Hippocampal formation (tissue), 2 donors: ENCODE measurements around the gene TOX4.

ENCODE experiments used
- DNase-seq, 2 donors: peaks; one replicate each; lab custom pipeline; 2025; lab: John Stamatoyannopoulos, UW

Gene TOX4

DNA sequence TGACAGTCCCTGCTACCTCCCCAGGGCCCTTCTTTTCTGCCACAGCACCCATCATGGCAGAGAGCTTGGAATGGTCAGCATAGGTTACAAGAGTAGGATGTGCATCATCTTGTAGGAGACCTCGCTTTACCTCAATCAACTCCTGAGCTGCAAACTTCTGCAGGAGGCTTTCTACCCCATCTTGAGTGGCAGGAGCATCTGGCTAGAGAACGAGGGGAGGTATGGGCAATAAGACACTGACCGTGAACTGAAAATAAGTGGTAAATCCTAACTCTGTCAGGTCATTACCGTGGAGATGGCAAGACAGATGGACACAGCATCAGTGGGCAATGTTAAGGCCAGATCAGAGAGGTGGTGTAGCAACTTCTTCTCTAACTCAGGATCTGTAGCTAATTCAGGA, 26.4 kb downstream of the TOX4 start:
- DNase-seq: no peak

- no peak for DNase-seq
Measured at GRCh38 chr14:21505012-21505553, 28.1 kb downstream of the TOX4 start.

DNA sequence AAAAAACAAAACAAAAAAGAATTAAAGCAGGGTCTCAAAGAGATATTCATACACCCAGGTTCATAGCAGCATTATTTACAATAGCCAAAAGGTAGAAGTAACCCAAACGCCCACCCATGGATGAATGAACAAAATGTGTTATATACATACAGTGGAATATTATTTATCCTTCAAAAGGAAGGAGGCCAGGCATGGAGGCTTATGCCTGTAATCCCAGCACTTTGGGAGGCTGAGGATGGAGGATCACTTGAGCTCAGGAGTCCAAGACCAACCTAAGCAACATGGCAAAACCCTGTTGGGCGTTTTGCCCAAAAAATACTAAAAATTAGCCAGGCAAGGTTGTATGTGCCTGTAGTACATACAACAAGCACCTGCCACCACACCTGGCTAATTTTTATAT, 29.6 kb downstream of the TOX4 start:
- DNase-seq: no peak

DNA sequence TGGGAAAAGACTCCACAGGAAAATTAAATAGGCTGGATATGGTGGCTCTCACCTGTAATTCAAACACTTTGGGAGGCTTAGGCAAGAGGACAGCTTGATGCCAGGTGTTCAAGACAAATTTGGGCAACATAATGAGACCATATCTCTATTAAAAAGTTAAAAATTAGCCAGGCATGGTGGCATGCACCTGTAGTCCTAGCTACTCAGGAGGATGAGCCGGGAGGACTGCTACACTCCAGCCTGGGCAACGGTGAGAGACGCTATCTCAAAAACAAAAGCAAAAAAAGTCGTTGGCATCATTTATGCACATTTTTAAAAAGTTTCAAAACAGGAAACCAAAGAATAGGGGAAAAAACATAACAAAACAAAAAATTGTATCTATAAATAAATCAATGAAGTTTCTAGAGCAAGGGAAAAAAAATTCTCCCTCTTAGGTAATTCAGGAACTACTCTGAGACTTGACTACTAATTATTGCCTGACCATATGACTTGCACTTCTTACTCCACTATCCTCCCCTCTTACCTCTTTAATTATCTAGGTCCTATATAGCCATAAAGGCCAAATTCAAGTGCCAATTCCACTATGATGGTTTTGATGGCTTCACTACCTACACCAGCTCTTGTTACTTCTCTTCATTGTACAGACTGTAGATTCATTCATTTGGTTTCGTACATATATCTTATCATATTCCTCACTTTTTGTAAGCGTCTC, 32.6 kb downstream of the TOX4 start:
- DNase-seq: no peak

GRCh38 chr14:21510735-21511657, 34.0 kb downstream of the TOX4 start, which contains the start of gene METTL3:
METTL3 (minus strand) TSS chr14:21511340; CDS start chr14:21511223, 117 bp downstream.
- peak; percentile 97 to 99 for DNase-seq

DNA sequence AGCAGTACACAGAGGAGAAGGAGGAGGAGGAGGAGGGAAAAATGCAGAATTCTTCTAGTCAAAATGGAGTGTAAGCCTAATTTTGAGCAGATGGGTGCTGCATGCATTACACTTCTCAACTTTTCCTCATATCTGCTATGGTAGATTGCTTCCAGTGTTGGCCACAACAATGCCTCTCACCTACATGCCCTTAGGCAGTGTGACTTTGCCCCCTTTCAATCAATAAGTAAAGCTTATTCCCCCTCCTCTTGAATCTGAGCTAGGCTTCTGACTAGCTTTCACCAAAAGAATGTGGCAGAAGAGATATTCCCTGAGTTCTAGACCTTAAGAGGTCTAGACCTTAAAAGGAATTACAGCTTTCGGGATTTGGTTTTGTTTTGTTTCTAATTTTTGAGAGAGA, 37.3 kb downstream of the TOX4 start:
- no peak for DNase-seq

- no peak for DNase-seq
Measured at GRCh38 chr14:21518725-21519124, 41.7 kb downstream of the TOX4 start.

- DNase-seq: no peak
Measured at GRCh38 chr14:21520767-21521166, 43.8 kb downstream of the TOX4 start.

- no peak for DNase-seq
Measured at GRCh38 chr14:21521501-21521900, 44.5 kb downstream of the TOX4 start.

- no peak for DNase-seq
Measured at GRCh38 chr14:21523203-21523602, 46.2 kb downstream of the TOX4 start.

DNA sequence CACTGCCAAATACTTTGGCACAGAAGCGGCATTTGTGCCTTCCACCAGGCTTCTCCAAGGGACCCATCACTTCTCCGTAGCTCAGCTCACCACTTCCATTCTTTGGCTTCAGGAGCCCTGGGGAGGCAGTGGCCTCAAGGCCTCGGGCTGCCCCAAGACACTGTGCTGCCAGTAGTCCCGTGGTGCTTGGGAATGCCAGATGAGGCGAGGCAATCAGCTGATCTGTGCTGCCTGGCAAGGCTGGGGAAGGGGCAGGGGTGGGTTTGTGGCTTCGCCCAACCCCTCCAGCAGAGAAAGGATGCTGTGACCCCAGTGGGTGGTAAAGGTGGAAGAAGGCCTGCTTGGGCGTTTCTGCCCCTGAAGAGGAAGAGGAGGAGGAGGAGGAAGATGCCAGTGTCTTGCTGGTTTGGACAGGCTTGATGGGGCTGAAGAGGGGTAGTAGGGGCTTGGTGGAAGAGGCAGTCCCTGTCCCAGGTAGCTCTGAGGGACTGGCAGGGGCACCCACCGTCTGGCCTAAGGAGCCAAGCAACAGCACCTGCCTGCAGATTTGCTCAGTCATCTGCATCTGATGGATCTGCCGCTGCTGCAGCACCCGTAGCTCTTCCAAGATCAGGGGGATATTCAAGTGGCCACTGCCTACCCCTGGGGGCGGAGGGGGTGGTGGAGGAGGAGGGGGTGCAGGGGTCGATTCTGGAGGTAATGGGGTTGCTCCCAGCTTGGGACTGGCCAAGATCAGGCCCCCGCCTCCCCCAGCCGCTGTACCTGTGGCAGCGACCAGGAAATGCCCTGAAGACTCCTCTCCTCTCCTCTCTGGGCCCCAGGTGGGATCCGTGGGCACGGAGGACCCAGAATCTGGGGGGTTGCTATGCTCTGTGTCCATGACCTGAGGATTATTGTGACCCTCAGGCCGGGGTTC, 47.8 kb downstream of the TOX4 start:
- DNase-seq: no peak

DNA sequence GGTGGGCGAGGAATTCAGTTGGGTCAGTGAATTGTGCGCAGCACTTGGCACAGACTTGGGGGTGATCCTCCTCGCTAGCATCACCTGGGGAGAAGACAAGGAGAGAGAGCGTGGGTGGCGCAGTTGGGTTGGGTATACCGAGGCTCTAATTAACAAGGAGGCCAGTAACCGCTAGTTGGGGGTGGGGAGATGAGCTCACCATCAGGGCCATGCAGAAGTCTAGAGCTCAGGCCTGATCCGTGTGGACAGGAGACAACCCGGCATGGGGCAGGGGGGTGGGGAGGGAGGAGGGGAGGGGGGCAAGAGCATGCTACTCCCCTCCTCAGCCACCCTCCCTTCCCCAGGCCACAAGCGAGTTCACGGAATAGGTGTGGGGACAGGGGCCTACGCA, 48.6 kb downstream of the TOX4 start:
- no peak for DNase-seq

DNA sequence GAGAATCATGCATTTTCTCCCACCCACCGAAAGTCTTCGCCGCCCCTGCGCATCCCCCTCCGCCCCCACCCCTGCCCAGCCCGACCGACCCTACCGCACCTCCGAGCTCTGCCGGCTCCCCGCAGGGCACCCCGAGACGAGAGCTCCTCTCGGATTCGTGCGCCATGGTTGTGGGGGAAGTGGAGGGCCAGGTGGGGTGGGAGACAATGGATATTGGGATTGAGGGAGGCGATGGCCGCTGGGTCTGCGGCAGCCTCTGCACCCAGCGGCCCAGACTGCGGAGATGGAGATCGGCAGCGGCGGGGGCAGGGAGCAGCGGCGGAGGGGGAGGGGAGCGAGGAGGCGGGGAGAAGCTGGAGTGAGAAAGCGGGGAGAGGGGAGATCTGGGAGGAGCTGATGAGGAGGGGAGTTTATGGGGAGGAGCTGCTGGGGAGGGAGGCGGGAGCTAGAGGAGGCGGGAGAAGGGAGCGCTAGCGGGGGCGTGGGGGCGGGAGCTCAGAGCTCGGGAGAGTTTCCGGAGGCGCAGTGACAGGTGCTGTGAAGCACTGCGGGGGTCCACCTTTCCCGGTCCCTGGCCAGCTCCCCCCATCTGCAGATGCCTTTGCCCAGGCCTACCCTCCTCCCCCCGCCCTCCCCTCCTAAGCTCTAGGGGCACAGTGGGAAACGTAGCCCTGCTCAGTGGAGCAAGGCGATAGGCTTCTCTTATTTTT, 49.1 kb downstream of the TOX4 start, which contains the start of gene SALL2:
TSS of gene SALL2 (minus strand) at position 385 of the 710 bp plus-strand sequence. CDS start at position 166, 219 bp downstream.
- peak; percentile 78 to 82 for DNase-seq

- DNase-seq: no peak
Measured at GRCh38 chr14:21526672-21527317, 49.8 kb downstream of the TOX4 start.

DNA sequence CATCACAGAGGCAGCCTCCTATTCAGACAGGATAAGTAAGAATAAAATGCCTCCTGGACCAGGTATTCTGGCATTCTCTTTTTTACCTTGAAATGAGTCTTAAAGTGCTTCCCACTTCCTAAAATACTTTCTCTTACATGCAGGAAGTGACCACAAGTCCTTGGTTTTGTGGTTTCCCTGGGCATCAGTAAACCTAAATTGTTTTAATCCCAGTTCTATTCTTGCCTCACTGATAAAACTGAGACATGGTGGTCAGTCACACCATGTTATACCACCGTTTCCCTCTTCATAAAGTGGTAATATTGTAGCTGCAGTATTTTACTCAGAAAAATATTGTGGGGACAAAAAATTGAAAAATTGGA, 50.3 kb downstream of the TOX4 start:
- no peak for DNase-seq

DNA sequence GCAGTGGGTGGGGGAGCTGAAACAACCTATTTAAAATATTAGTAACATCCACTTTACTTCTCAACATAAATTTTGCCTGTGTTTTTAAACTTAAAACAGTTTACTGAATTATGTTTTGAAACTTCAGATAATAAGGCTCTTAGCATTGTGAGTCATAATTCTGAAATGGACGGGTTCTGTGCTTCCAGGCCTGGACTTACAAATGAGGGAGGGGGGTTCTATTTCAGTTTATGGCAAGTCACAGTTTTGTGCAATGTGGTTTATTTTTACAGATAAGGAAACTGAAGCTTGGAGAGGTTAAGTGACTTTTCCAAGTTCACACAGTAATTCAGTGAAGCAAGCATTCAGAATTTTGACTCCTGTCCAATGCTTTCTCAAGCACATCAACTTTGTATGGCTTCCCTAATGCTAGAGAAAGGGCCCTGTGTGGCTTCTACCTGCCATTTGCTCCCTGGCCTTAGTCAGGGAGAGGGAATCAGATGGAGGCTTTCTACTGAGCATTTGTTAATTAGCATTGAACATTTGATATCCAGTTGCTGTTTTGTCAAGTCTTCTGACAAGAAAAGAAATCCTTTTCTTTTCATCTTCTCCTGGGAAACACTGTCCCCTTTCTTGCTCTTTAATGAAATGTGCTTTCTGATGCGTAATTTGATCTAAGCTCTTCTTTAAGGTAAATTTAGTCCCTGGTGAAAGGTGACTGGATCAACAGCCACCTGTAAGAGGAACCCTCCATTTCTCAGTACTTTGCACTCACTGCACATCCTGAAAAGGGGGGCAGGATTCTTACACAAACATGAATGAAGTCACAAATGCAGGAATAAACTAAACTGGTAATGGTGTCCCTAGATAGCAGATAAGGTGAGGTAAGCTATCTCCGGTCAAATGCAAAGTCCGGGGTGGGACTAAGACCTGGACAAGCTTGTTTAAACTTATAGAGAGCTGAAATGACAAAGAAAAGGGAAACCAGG, 51.7 kb downstream of the TOX4 start:
- no peak for DNase-seq

GRCh38 chr14:21529515-21529914, 52.5 kb downstream of the TOX4 start:
- DNase-seq: no peak

DNA sequence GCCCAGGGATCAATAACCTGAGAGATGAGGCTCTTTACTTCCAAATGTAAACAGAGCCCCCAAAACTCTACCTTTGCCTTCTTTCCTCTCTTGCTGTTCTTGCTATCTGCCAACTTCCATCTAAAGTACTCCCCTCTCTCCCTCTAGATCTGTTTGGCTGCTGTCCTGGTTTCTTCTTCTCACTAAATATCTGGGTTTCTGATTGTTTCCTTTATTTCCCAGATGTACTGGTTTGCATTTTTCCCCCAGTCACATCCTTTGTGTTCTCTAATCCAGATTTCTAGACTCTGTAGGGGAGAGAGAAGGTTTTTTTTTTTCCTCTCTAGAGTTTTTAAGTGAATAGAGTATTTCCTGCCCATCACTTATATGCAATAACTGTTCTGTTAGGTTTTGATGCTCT, 56.3 kb downstream of the TOX4 start:
- DNase-seq: no peak

GRCh38 chr14:21534576-21534975, 57.6 kb downstream of the TOX4 start:
- DNase-seq: no peak
